Uterus (tissue), 2 donors: ENCODE measurements around the gene EPB41L1.

Experiments used
- CTCF ChIP-seq, 4 experiments: fragments of 200-600 bp in 2 of 4; fragments of 450-650 bp in 2 of 4; sonication (generic) in 2 of 4; IDR thresholded peaks; one replicate each; pipeline ENCODE4 v1.5.1; 2016 to 2019; ENCODE audit warnings: antibody characterized with exemption in 4 of 4, mild to moderate bottlenecking in 2 of 4, moderate library complexity in 1 of 4
- POLR2A ChIP-seq, 2 donors: fragments of 450-650 bp; IDR thresholded peaks; one replicate each; pipeline ENCODE4 v1.6.1; 2016; ENCODE audit warnings: antibody characterized with exemption in 2 of 2, mild to moderate bottlenecking in 1 of 2, moderate library complexity in 1 of 2

GRCh38 chr20:36237477-36237876 lies 82.9 kb downstream of the EPB41L1 start:
- TF ChIP-seq CTCF (IDR thresholded peaks at IDR 0.05) (no peak), POLR2A (IDR thresholded peaks at IDR 0.05) (no peak)
